ENCODE results near the gene PLAAT4. TPM values are rescaled to one million over a fixed set of nuclear protein-coding genes. Genes with fewer than 3 reads are reported as not detected.
"Not testable (repeated sequence)": the region's sequence is repeated elsewhere in the genome, so short reads cannot be mapped to it uniquely, and the experiment has no call there.

PLAAT4 gene
- total RNA-seq, 2 donors from 2014 or later = 0.58 TPM; not detected in 1

DNA sequence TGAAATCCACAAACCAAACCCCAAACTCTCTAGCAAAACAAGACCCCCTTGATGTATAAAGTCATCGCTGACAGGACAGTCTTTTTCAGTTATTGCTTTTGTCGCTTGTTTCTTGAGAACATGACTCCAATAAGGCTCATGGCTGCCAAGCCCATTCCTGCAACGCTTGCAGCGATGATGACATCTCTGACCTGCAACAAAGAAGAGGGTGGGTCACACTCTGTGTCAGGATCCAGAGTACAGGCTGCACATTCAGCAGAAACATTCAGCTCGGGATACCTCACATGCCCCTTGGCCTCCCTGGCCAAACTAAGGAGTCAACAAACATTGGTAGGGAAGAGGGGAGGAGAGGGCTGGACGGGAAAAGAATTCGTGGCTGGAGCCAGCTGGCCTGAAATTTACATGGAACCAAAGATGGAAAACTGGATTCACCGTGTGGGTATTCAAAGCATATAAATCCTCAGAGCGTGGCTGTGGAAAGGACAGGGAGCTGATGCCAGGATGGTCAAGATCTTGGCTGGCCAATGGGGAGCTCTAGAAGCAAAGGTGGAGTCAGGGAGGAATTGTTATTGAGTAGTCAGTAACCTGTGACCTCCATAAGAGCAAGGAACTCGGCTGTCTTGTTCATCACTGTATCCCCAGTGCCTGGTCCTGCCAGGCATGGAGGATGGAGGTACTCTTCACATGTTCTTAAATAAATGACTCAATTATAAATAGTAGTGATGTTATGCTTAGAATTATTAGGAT, 38.4 kb downstream of the PLAAT4 start:
- Histone ChIP-seq H3K36me3 (ENCODE audit: control insufficient read depth, insufficient read depth, low read length) (peaks cover 7% of the 10 kb centered on the region), H3K4me3 (ENCODE audit: low read length) (no peak overlapping the region), H3K27ac (ENCODE audit: low read depth, low read length) (no peak overlapping the region), H3K4me1 (ENCODE audit: control insufficient read depth, insufficient read depth, low read length) (no peaks in the 10 kb centered on the region), H3K9me3 (ENCODE audit: control insufficient read depth, low read length) (peaks cover 5% of the 10 kb centered on the region), H3K27me3 (ENCODE audit: control insufficient read depth, insufficient read depth, low read length, poor library complexity, severe bottlenecking) (no peaks in the 10 kb centered on the region), H3K9ac (ENCODE audit: extremely low read depth, low read length, poor library complexity, severe bottlenecking) (no peak overlapping the region)
- peaks cover 20% of the 10 kb centered on the region for H3K9me3 Mint-ChIP-seq
- H3K4me3 Mint-ChIP-seq = no peak overlapping the region
- no peaks in the 10 kb centered on the region for H3K4me1 Mint-ChIP-seq
- peaks cover 33% of the 10 kb centered on the region for H3K36me3 Mint-ChIP-seq (ENCODE audit: low read depth)
- 88 to 92% methylated on average over 8 to 10 of the region's 10 CpGs for WGBS, 2 experiments (ENCODE audit: insufficient coverage in 1 of 2, insufficient read length in 1 of 2)
- TF ChIP-seq, protein P1, sequence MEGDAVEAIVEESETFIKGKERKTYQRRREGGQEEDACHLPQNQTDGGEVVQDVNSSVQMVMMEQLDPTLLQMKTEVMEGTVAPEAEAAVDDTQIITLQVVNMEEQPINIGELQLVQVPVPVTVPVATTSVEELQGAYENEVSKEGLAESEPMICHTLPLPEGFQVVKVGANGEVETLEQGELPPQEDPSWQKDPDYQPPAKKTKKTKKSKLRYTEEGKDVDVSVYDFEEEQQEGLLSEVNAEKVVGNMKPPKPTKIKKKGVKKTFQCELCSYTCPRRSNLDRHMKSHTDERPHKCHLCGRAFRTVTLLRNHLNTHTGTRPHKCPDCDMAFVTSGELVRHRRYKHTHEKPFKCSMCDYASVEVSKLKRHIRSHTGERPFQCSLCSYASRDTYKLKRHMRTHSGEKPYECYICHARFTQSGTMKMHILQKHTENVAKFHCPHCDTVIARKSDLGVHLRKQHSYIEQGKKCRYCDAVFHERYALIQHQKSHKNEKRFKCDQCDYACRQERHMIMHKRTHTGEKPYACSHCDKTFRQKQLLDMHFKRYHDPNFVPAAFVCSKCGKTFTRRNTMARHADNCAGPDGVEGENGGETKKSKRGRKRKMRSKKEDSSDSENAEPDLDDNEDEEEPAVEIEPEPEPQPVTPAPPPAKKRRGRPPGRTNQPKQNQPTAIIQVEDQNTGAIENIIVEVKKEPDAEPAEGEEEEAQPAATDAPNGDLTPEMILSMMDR (conservative IDR thresholded peaks at IDR 0.05) = no peak
- no peak for DNase-seq
- no peaks in the 10 kb centered on the region for H3K27me3 Mint-ChIP-seq (ENCODE audit: insufficient read depth)
- H3K27ac Mint-ChIP-seq = no peak overlapping the region

DNA sequence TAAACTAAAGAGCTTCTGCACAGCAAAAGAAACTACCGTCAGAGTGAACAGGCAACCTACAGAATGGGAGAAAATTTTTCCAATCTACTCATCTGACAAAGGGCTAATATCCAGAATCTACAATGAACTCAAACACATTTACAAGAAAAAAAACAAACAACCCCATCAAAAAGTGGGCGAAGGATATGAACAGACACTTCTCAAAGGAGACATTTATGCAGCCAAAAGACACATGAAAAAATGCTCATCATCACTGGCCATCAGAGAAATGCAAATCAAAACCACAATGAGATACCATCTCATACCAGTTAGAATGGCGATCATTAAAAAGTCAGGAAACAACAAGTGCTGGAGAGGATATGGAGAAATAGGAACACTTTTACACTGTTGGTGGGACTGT, 42.3 kb downstream of the PLAAT4 start:
- WGBS, 2 experiments (ENCODE audit: insufficient coverage in 1 of 2, insufficient read length in 1 of 2) = no CpG with 5 or more reads among the region's 3 CpGs
- peaks cover 68% of the 10 kb centered on the region for H3K36me3 Mint-ChIP-seq (ENCODE audit: low read depth)
- not testable (repeated sequence) for H3K4me1 Mint-ChIP-seq

DNA sequence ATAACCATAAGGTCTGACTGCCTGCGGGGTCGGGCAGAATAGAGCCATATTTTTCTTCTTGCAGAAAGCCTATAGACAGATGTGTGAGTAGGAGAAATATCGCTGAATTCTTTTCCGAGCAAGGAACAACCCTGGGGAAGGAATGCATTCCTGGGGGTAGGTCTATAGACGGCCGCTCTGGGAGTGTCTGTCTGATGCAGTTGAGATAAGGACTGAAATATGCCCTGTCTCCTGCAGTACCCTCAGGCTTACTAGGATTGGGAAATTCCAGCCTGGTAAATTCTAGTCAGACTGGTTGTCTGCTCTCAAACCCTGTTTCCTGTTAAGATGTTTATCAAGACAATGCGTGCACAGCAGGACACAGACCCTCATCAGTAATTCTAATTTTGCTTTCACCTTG, 44.6 kb downstream of the PLAAT4 start:
- peaks cover 72% of the 10 kb centered on the region for H3K36me3 Mint-ChIP-seq (ENCODE audit: low read depth)
- not testable (repeated sequence) for H3K27me3 Mint-ChIP-seq (ENCODE audit: insufficient read depth); H3K27ac Mint-ChIP-seq; DNase-seq; H3K4me1 Mint-ChIP-seq; H3K9ac ChIP-seq (ENCODE audit: extremely low read depth, low read length, poor library complexity, severe bottlenecking); H3K27ac ChIP-seq (ENCODE audit: low read depth, low read length); H3K4me3 Mint-ChIP-seq; H3K27me3 ChIP-seq (ENCODE audit: control insufficient read depth, insufficient read depth, low read length, poor library complexity, severe bottlenecking); H3K4me1 ChIP-seq (ENCODE audit: control insufficient read depth, insufficient read depth, low read length)
- WGBS, 2 experiments (ENCODE audit: insufficient coverage in 1 of 2, insufficient read length in 1 of 2) = 94 to 100% methylated on average over 4 to 7 of the region's 7 CpGs
- H3K4me3 ChIP-seq (ENCODE audit: low read length) = peak overlapping the region; percentile 33
- H3K9me3 Mint-ChIP-seq = peaks cover 52% of the 10 kb centered on the region
- peaks cover 24% of the 10 kb centered on the region for H3K36me3 ChIP-seq (ENCODE audit: control insufficient read depth, insufficient read depth, low read length)
- H3K9me3 ChIP-seq (ENCODE audit: control insufficient read depth, low read length) = peaks cover 43% of the 10 kb centered on the region

More for the DNA sequence above, 42.3 kb downstream of the PLAAT4 start:
- not testable (repeated sequence) for DNase-seq; H3K27me3 ChIP-seq (ENCODE audit: control insufficient read depth, insufficient read depth, low read length, poor library complexity, severe bottlenecking); H3K27ac Mint-ChIP-seq; H3K4me1 ChIP-seq (ENCODE audit: control insufficient read depth, insufficient read depth, low read length); H3K4me3 ChIP-seq (ENCODE audit: low read length); H3K4me3 Mint-ChIP-seq; H3K27me3 Mint-ChIP-seq (ENCODE audit: insufficient read depth); H3K9ac ChIP-seq (ENCODE audit: extremely low read depth, low read length, poor library complexity, severe bottlenecking); H3K27ac ChIP-seq (ENCODE audit: low read depth, low read length)
- H3K36me3 ChIP-seq (ENCODE audit: control insufficient read depth, insufficient read depth, low read length) = peaks cover 20% of the 10 kb centered on the region
- H3K9me3 Mint-ChIP-seq = peaks cover 52% of the 10 kb centered on the region
- peaks cover 43% of the 10 kb centered on the region for H3K9me3 ChIP-seq (ENCODE audit: control insufficient read depth, low read length)

DNA sequence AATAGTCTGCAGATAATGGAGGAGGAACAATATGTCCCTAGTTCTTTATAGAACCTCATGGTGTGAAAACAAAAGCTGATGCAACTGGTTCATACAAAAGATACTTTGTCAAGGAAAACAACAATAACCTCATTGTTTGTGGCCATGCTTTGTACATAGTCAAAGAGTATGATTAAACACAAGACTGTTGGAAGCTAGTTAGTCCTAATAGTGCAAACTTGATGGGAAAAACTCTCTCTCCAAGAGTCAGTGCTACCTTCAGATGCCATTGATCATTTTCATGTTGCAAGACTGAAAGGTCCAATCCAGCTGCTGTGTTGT, 46.7 kb downstream of the PLAAT4 start:
- TF ChIP-seq, protein P1 (conservative IDR thresholded peaks at IDR 0.05) = no peak
- Histone ChIP-seq H3K4me1 (ENCODE audit: control insufficient read depth, insufficient read depth, low read length) (no peaks in the 10 kb centered on the region), H3K4me3 (ENCODE audit: low read length) (no peak overlapping the region), H3K9ac (ENCODE audit: extremely low read depth, low read length, poor library complexity, severe bottlenecking) (no peak overlapping the region), H3K27me3 (ENCODE audit: control insufficient read depth, insufficient read depth, low read length, poor library complexity, severe bottlenecking) (no peaks in the 10 kb centered on the region), H3K9me3 (ENCODE audit: control insufficient read depth, low read length) (peaks cover 43% of the 10 kb centered on the region), H3K36me3 (ENCODE audit: control insufficient read depth, insufficient read depth, low read length) (peaks cover 24% of the 10 kb centered on the region), H3K27ac (ENCODE audit: low read depth, low read length) (no peak overlapping the region)
- Mint-ChIP-seq H3K4me3 (no peak overlapping the region), H3K36me3 (ENCODE audit: low read depth) (peaks cover 71% of the 10 kb centered on the region), H3K4me1 (no peaks in the 10 kb centered on the region), H3K27ac (no peak overlapping the region), H3K9me3 (peaks cover 45% of the 10 kb centered on the region), H3K27me3 (ENCODE audit: insufficient read depth) (no peaks in the 10 kb centered on the region)
- DNase-seq = no peak
